Motor neuron (in vitro differentiated cells): Measurements from ENCODE around the gene IQGAP2. TPM values are rescaled to one million over a fixed set of nuclear protein-coding genes. Genes with fewer than 3 reads are reported as not detected.

Experiments
- ATAC-seq, 8 experiments: fragments of 200-7000 bp; cut with Tn5 transposase; replicated peaks in 6 of 8; 2 replicates each; pipeline ENCODE4 v1.8.0; 2021; ENCODE audit warnings: mild to moderate bottlenecking in 8 of 8, moderate library complexity in 8 of 8
- H3K27ac ChIP-seq, 2 donors: fragments of 250-450 bp; sonication (Bioruptor Pico); 2 replicates each; pipeline ENCODE4 v1.9.0; 2021; ENCODE audit warnings: antibody characterized with exemption in 2 of 2, mild to moderate bottlenecking in 2 of 2, moderate library complexity in 1 of 2
- H3K4me1 ChIP-seq, 2 donors: fragments of 250-450 bp; sonication (Bioruptor Pico); replicated peaks in 1 of 2; 2 replicates each; pipeline ENCODE4 v1.6.1; 2021; ENCODE audit warnings: antibody characterized with exemption in 2 of 2, mild to moderate bottlenecking in 2 of 2, moderate library complexity in 1 of 2
- H3K4me3 ChIP-seq, 5 donors: fragments of 250-450 bp; sonication (Bioruptor Pico); 2 replicates each; pipeline ENCODE4 v1.9.0; 2021; ENCODE audit warnings: antibody characterized with exemption in 5 of 5, mild to moderate bottlenecking in 5 of 5, moderate library complexity in 4 of 5
- WGBS, 10 experiments: fragments of 450-650 bp; shearing (Covaris generic); methylation state at CpG; one replicate each; pipeline ENCODE4 v1.0.0; 2022; 5-methylcytosine and 5-hydroxymethylcytosine counted together
- in situ Hi-C, 9 experiments: fragments of 400-800 bp; cut with MboI; loops; one replicate each; pipeline ENCODE4 v1.15.0; 2021; ENCODE audit warnings: low sequenced_read_pairs in 9 of 9, low pct_unique_long_range_greater_than_20kb in 2 of 9; ENCODE audit not compliant: unreplicated experiment in 9 of 9
- total RNA-seq, 8 experiments: library from RNA; unstranded; fragments of 300-600 nt; gene quantifications; 2 replicates each; pipeline versions ENCODE4 v1.2.3 to v1.2.4, GENCODE V29; 2022

IQGAP2 gene
- total RNA-seq, 8 experiments from 2014 or later: 6.3 to 74.8 (median 14.2) TPM

DNA sequence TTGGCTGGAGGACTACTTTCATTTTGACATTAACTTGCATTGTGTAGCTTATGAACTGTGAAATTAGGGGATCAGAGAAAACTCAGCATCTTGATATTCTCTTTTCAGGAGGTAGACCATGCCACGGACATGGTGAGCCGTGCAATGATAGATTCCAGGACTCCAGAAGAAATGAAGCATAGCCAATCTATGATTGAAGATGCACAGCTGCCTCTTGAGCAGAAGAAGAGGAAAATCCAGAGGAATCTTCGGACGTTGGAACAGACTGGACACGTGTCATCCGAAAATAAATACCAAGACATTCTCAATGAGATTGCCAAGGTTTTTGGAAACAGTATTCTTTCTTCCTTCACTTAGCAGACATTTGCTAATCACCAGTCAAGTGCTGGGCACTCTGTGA, 292.3 kb downstream of the IQGAP2 start:
- in situ Hi-C loops: no loop called here
- peaks cover 3 to 13% of the 10 kb centered on the region in 2 donors for H3K4me1 ChIP-seq
- no peak overlapping the region for H3K27ac ChIP-seq
- WGBS, 10 experiments: 70 to 100% (median 94%) methylated on average over 2 to 6 of the region's 6 CpGs; no CpG with 5 or more reads in 1 of the 10 experiments
- no peak overlapping the region for H3K4me3 ChIP-seq
- no peak for ATAC-seq

GRCh38 chr5:76696251-76696650, 293.2 kb downstream of the IQGAP2 start:
- no peak overlapping the region for H3K4me3 ChIP-seq
- 82 to 100% (median 100%) methylated on average over 1 of the region's 1 CpG; no CpG with 5 or more reads in 1 of the 10 experiments for WGBS, 10 experiments
- no peak overlapping the region for H3K27ac ChIP-seq
- ATAC-seq: peak in 1 of 8 experiments; percentile 14
- in situ Hi-C loops: no loop called here
- peaks cover 3 to 6% of the 10 kb centered on the region in 2 donors for H3K4me1 ChIP-seq

DNA sequence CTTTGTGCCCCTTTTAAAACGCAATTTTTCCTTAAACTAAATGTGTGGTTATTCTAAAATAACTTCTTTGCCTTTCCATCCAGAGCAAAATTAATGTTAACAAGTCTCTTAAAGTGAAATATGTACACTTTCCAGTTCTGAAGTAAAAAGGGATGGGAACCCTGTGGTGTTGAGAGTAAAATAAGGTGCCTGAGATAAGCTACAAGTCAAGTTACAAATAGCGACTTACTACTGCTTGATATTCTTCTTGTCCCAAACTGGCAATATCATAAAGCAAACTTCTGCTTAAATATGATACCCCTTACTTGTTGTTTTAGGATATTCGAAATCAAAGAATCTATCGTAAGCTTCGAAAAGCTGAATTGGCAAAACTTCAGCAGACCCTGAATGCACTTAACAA, 294.6 kb downstream of the IQGAP2 start:
- ATAC-seq: no peak
- in situ Hi-C loops: no loop called here
- H3K27ac ChIP-seq: no peak overlapping the region
- WGBS, 10 experiments: 84 to 100% (median 93%) methylated on average over 3 to 5 of the region's 5 CpGs; no CpG with 5 or more reads in 1 of the 10 experiments
- H3K4me3 ChIP-seq: no peak overlapping the region
- no peaks in the 10 kb centered on the region for H3K4me1 ChIP-seq

- WGBS, 10 experiments: 75 to 100% (median 94%) methylated on average over 1 to 2 of the region's 2 CpGs; no CpG with 5 or more reads in 1 of the 10 experiments
- Histone ChIP-seq H3K4me3 (no peak overlapping the region), H3K27ac (no peak overlapping the region), H3K4me1 (no peaks in the 10 kb centered on the region)
- in situ Hi-C loops: no loop called here
- no peak for ATAC-seq
These were observed 297.5 kb downstream of the IQGAP2 start for GRCh38 chr5:76700571-76700970.

DNA sequence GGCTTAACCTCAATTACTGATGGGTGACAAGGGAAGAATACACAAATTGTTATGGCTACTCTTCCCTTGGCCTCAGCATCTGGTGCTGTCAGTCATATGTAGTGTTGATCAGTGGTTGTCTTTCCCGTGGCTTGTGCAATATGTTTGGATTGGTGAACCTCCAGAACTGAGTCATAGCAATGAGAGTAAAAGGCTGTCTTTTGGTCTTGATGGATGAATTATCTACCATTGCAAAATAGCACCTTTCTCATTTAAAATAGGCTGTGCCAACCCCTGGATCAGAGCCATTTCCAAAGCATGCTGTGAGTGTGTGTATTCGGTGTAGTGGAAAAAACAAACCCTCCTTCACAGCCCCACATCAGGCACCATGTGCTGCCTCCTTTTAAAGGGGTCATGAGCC, 298.2 kb downstream of the IQGAP2 start:
- in situ Hi-C loops: no loop called here
- no peak overlapping the region for H3K27ac ChIP-seq
- H3K4me1 ChIP-seq: no peaks in the 10 kb centered on the region
- 25 to 83% (median 35%) methylated on average over 1 to 2 of the region's 2 CpGs; no CpG with 5 or more reads in 4 of the 10 experiments for WGBS, 10 experiments
- H3K4me3 ChIP-seq: no peak overlapping the region
- peak in 2 of 8 experiments; percentile 32 to 79 for ATAC-seq

DNA sequence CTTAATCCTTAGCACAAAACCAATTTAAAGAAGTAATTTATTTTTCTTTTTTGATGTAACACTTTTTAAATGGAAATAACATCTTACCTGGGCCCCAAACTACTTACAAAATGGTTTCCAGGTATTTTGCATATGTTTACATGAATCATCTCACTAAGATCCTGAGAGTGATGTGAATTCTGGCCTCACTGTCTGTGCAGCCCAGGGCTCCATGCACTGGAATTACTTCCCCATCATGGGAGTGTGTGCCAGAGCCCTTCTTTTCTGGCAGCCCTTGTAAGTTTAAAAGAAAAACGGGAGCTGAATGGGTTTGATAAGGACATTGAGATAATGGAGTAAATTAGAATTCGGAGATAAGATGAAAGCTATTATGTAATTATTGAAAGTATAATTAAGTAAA, 300.6 kb downstream of the IQGAP2 start:
- in situ Hi-C loops: no loop called here
- H3K4me3 ChIP-seq: no peak overlapping the region
- 49 to 100% (median 92%) methylated on average over 1 to 2 of the region's 2 CpGs; no CpG with 5 or more reads in 1 of the 10 experiments for WGBS, 10 experiments
- H3K27ac ChIP-seq: no peak overlapping the region
- H3K4me1 ChIP-seq: no peaks in the 10 kb centered on the region
- no peak for ATAC-seq

DNA sequence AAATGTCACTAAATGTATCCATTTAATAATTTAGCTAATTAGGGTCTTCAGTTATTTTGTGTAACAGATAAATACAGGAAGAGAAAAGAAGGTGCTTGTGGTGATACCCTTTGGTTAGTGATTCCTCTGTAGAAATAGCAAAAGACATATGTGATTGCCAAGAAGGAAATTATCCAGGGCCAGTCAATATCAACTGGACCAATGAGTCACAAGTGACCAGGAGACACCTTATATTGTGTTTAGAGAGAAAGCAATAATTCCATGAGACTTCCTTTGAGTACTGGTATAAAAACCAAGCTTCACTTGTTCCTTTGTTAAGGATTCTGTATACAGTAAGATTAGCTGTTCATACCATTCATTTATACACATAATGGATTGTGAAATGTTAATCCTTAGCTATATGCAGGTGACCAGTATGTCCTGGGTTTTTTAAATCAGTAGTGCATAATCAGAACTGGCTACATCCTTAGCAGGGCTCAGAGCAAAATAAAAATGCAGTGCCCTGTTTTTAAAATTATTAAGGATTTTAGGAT, 301.1 kb downstream of the IQGAP2 start:
- peak in 1 of 8 experiments; percentile 16 for ATAC-seq
- in situ Hi-C loops: no loop called here

DNA sequence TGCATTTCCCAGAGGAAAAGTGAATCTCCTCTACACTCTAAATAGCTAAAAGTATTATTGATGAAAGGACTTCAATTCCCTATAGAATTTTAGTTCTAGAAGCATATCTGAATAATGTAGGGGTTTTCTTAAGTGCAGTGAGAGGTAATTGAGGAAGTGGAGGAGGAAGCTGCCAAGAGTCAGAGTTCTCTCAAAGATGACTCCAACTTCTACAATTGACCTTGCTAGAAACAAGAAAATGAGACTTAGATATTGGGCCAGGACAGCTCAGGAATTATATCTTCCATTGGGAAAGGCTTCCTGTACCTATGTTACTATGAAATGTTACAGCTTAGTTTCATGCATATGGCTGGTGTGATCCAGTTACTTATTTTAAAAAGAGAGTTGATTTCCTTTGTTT, 302.5 kb downstream of the IQGAP2 start:
- ATAC-seq: no peak
- Histone ChIP-seq H3K27ac (no peak overlapping the region), H3K4me3 (no peak overlapping the region), H3K4me1 (no peaks in the 10 kb centered on the region)
- in situ Hi-C loops: no loop called here

More for the DNA sequence above, 301.1 kb downstream of the IQGAP2 start:
- Histone ChIP-seq H3K4me1 (no peaks in the 10 kb centered on the region), H3K4me3 (no peak overlapping the region), H3K27ac (no peak overlapping the region)

GRCh38 chr5:76709762-76710161, 306.7 kb downstream of the IQGAP2 start:
- no peak for ATAC-seq
- WGBS, 10 experiments: 0 to 93% (median 75%) methylated on average over 1 to 2 of the region's 2 CpGs; no CpG with 5 or more reads in 2 of the 10 experiments
- in situ Hi-C loops: no loop called here
- no peak overlapping the region for H3K27ac ChIP-seq
- H3K4me3 ChIP-seq: no peak overlapping the region
- no peaks in the 10 kb centered on the region for H3K4me1 ChIP-seq

GRCh38 chr5:76710991-76711390, 307.9 kb downstream of the IQGAP2 start:
- Histone ChIP-seq H3K27ac (no peak overlapping the region), H3K4me1 (no peaks in the 10 kb centered on the region), H3K4me3 (no peak overlapping the region)
- no peak for ATAC-seq
- in situ Hi-C loops: no loop called here
- WGBS, 10 experiments: 0 to 100% (median 86%) methylated on average over 1 to 4 of the region's 4 CpGs

- Histone ChIP-seq H3K4me1 (peaks cover 4 to 7% of the 10 kb centered on the region in 2 donors), H3K4me3 (peak overlapping the region; percentile 60 to 99 (median 86)), H3K27ac (no peak overlapping the region)
- in situ Hi-C loops: no loop called here
- WGBS, 10 experiments: 7 to 63% (median 34%) methylated on average over 3 to 17 of the region's 52 CpGs; no CpG with 5 or more reads in 3 of the 10 experiments
- peak in 1 of 8 experiments; percentile 5 for ATAC-seq
These were observed 311.8 kb downstream of the IQGAP2 start for GRCh38 chr5:76714751-76715485.

DNA sequence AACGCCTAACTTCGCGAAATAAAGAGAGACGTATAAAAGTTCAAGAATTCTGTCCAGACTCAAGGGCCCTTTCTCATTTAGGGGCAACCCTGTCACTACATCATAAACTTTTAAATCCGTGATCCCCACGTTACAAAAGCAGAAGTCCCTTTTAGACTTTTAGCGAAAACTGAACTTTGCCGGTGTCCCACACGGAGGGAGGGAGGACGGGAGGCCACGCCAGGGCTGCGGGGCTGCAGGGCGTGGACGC, 312.3 kb downstream of the IQGAP2 start:
- in situ Hi-C loops: no loop called here
- Histone ChIP-seq H3K4me3 (peak overlapping the region; percentile 60 to 99 (median 86)), H3K27ac (no peak overlapping the region), H3K4me1 (peaks cover 4 to 7% of the 10 kb centered on the region in 2 donors)
- WGBS, 10 experiments: 2 to 13% (median 10%) methylated on average over 2 to 10 of the region's 14 CpGs; no CpG with 5 or more reads in 6 of the 10 experiments
- ATAC-seq: no peak

DNA sequence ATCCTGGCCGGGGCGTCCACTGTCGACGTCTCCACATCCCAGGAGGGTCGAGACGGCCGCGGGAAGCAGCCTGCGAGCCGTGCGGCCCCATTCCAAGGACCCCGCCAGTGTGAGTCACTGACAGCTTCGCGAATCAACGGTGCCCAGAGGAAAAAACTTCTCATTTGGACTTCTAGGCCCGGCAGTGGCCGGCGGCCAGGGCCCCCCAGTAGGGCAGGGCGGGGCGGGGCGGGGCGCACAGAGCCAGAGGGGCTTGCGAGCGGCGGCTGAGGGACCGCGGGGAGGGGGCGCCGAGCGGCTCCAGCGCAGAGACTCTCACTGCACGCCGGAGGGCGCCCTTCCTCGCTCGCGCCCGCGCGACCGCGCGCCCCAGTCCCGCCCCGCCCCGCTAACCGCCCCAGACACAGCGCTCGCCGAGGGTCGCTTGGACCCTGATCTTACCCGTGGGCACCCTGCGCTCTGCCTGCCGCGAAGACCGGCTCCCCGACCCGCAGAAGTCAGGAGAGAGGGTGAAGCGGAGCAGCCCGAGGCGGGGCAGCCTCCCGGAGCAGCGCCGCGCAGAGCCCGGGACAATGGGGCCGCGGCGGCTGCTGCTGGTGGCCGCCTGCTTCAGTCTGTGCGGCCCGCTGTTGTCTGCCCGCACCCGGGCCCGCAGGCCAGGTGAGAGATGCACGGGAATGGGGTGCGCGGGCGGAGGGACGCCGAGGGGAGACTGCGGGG, 312.8 kb downstream of the IQGAP2 start, which contains the start of gene F2R:
Gene F2R, plus strand, starts transcription at position 391 of the 720 bp plus-strand sequence. Its CDS starts 182 bp downstream, at position 573.
- peak within 1 kb of the TSS; percentile 60 to 99 (median 86) for H3K4me3 ChIP-seq
- in situ Hi-C loops: no loop called here
- H3K4me1 ChIP-seq: peaks cover 4 to 7% of the 10 kb centered on the region in 2 donors
- WGBS, 10 experiments: 0% methylated on average over 1 to 3 of the region's 82 CpGs; no CpG with 5 or more reads in 7 of the 10 experiments
- peak within 1 kb of the TSS; percentile 34 to 50 for H3K27ac ChIP-seq
- ATAC-seq: peak; percentile 82 to 93 (median 90)
